HUES64 (cell line): ENCODE measurements around the gene LPIN1.

Experiments used
- H3K27ac ChIP-seq: 2 replicates; pipeline ENCODE4 v1.7.0; 2013; ENCODE audit warnings: low read depth, low read length, inconsistent platforms
- H3K27me3 ChIP-seq: 2 replicates; pipeline ENCODE4 v1.6.1; 2013; ENCODE audit warnings: mild to moderate bottlenecking, low read length; ENCODE audit not compliant: insufficient read depth
- H3K36me3 ChIP-seq: 2 replicates; pipeline ENCODE4 v1.6.1; 2013; ENCODE audit warnings: mild to moderate bottlenecking, low read length; ENCODE audit not compliant: insufficient read depth
- H3K4me1 ChIP-seq: 2 replicates; pipeline ENCODE4 v1.6.1; 2013; ENCODE audit warnings: mild to moderate bottlenecking, low read length, moderate library complexity; ENCODE audit not compliant: insufficient read depth
- H3K4me3 ChIP-seq: 2 replicates; pipeline ENCODE4 v1.5.1; 2013; ENCODE audit warnings: mild to moderate bottlenecking, low read length, moderate library complexity
- H3K9ac ChIP-seq: 2 replicates; pipeline ENCODE4 v1.6.1; 2013; ENCODE audit warnings: mild to moderate bottlenecking, low read depth, low read length
- H3K9me3 ChIP-seq: 2 replicates; pipeline ENCODE4 v1.6.1; 2013; ENCODE audit warnings: low read depth, low read length; ENCODE audit not compliant: insufficient read depth
- WGBS: fragments of 150-250, 120-280 bp; methylation state at CpG from one replicate; pipeline ENCODE4 v1.1.7; 2013; ENCODE audit warnings: missing lambda C conversion rate; 5-methylcytosine and 5-hydroxymethylcytosine counted together

The LPIN1 gene

DNA sequence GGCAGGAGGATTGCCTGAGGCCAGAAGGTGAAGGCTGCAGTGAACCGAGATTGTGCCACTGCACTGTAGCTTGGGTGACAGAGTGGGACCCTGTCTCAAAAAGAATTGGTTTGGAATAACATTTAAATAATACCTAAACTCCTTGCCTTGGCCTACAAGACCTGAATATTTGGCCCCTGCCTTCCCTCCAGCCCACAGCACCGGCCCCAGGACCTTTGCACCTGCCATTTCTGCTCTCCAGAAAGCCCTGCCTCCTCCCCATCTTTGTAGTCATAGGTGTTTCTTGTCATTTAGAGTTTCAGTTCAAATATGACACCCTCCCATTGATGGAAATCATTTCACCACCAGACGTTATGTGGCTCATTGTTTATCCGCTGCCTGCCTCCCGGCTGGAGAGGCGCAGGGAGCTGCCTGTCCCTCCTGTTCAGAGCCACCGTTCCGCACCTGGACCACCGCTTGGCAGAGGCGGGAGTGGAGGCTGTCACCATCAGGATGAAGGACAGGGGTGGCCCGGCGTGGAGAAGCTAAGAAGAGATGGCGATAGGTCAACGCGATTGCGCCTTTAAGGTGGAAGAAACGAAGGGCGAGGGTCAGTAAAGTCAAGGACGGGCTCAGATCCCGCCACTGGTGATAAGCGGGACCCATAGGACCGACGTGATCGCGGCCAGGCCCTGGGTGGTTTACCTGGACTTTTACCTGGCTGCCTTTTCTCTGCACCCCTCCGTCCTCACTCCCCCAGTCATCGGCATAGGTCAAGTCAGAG lies 638 bp upstream of the LPIN1 start:
- no peaks in the 10 kb centered on the region for H3K36me3 ChIP-seq
- H3K4me3 ChIP-seq = peak overlapping the region; percentile 48
- 70% methylated on average over 27 of the region's 27 CpGs for WGBS
- H3K9me3 ChIP-seq = no peaks in the 10 kb centered on the region
- H3K9ac ChIP-seq = no peak overlapping the region
- H3K4me1 ChIP-seq = peaks cover 38% of the 10 kb centered on the region
- peaks cover 13% of the 10 kb centered on the region for H3K27me3 ChIP-seq
- H3K27ac ChIP-seq = no peak overlapping the region; the same call in 1 of the 2 replicates

DNA sequence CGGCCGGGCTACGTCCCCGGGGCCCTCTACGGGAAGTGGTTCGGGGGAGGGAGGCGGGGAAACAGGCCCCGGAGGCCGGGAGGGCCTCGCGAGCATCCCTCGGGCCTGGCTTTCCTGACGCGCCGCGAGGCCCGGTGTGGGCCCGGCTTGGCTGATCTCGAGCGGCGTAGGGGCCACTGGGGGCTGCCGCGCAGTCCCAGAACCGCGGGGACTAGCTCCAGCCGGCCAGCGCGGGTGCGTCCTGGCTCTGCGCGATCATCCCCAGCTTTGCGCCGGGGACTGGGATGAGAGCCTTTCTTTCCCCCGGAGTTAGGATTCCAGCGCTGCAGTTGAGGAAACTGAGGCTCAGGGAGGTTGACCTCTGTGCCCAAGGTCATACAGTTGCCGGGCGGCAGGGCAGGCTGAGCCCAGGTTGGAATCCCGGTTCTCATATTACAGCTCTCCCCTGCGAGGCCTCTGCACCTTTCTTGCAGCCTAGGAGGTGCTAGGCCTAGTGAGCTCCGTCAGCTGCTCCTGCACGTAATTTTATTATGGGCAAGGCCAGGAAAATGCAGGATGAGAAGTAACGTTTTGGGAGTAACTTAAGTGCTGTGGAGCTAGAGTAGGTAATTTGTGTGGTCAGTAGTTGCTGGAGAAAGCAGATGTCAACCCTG lies 501 bp downstream of the LPIN1 start:
- Histone ChIP-seq H3K36me3 (no peaks in the 10 kb centered on the region), H3K4me3 (peak overlapping the region; percentile 64), H3K9ac (peak overlapping the region; percentile 73), H3K27me3 (peaks cover 13% of the 10 kb centered on the region), H3K27ac (peak overlapping the region; percentile 11; the same call in 1 of the 2 replicates), H3K9me3 (no peaks in the 10 kb centered on the region), H3K4me1 (peaks cover 42% of the 10 kb centered on the region)
- WGBS = 1% methylated on average over 42 of the region's 42 CpGs

DNA sequence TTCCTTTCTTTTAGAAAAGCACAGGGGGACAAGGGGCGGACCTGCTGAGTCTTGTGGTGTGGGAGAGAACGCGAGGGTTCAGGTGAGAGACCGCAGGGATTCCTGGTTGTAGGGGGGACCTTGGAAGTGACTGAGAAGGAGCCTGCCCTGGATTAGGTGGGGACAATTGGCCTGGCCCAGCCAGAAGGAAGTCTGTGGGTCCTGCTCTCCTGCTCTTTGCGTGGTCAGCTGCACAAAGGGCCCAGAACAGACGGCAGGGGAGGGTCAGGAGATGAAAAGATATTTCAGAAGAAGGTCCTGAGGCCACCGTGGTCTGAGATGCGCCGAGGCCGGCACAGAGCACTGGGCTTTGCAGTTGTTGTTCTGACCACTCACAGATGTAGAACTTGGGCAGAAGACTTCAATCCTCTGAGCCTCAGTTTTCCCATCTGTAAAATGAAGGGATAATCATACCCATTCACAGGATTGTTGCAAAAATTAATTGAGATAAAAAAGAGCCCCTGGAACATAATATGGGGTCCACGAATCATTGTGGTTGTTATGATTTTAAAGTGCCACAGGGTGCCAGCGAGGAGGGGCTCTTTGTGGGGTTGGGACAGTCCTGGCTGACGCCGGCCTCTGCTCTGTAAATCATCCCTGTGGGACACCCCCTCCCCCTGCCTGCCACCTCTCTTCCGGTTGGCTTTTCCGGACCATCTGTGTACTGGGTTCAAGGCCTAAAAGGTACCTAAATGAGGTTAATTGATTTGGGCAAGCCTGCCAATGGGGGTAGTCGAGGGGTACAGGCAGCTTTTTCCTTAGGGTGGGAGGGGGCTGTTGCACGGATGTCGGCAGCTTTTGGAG lies 1.8 kb downstream of the LPIN1 start:
- H3K9me3 ChIP-seq = no peaks in the 10 kb centered on the region
- H3K36me3 ChIP-seq = no peaks in the 10 kb centered on the region
- H3K27me3 ChIP-seq = peaks cover 13% of the 10 kb centered on the region
- H3K4me3 ChIP-seq = peak overlapping the region; percentile 64; the same call in 1 of the 2 replicates
- peaks cover 43% of the 10 kb centered on the region for H3K4me1 ChIP-seq
- WGBS = 81% methylated on average over 19 of the region's 19 CpGs
- no peak overlapping the region for H3K27ac ChIP-seq
- 0 out of 2 replicates have a peak overlapping the region, but pooled peaks have one; percentile 73 for H3K9ac ChIP-seq

DNA sequence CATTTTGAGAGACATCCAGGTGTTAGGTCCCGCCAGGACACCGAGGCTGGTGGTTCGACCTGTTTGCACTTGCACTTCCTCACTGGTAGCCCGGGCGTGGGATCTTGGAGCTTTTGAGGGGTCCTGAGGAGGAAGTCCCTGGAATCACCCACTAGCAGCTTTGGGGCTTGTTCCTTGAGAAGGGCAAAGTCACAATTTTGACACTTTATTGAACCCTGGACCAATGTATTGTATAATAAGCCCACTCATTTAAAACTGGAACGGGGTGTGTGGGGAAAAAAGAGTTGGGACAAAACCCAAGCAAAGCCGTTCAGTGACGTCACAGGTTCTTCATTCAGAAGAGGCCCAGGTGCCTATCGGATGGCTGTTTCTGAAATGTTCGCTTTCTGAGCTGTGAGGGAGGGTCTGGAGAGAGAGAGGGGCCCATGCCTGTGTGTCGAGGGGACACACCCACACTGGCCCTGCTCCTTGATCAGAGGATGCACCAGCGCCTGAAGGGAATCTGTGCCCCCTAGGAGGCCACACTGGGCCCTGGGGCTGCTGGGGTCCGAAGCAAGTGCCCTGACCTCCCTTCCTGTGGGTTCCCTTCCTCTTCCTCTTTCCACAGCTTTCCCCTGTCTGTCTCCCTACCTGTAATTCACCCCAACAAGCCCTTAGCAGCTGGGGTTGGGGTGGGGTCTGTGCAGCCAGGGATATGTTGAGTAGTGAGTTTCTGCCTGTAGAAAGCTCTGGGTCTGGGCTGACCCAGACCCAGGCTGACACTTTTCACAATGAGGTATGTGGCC lies 2.6 kb downstream of the LPIN1 start:
- H3K4me3 ChIP-seq = no peak overlapping the region

DNA sequence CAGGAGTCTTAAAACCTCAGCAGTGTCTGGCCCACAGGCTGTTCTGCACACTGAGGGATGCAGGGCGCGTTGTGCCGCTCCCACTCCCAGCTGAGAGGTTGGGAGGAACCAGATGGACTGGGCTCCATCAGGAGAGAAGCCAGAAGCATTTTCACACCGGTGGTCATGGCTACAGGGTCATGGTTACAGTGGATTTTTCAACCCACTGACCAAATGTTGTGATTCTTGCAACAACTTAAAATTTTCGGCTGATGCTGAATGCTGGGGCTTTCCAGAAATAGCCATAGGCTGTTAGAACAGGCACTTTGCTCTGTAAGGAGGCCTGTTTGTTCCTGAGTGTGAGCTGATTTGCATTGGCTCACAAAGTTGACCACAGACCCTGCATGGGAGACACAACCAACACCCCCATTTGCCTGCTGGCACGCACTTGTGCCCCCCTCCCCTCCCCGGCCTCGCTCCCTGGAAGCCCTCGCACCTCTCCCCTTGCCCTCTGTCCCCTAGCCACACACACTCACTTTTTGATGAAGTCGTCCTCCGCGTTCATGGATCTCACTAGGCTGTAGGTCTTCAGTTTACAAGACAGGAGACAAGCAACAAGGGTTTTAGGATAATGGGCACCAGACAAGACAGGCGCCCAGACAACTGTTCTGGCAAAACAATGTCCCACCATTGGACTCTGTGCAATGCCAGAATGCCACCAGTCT lies 3.4 kb downstream of the LPIN1 start:
- Histone ChIP-seq H3K36me3 (no peaks in the 10 kb centered on the region), H3K4me1 (peaks cover 40% of the 10 kb centered on the region), H3K9me3 (no peaks in the 10 kb centered on the region), H3K9ac (no peak overlapping the region), H3K27me3 (peaks cover 13% of the 10 kb centered on the region), H3K4me3 (no peak overlapping the region), H3K27ac (no peak overlapping the region)
- WGBS = 79% methylated on average over 13 of the region's 13 CpGs

More for the DNA sequence above, 2.6 kb downstream of the LPIN1 start:
- Histone ChIP-seq H3K9me3 (no peaks in the 10 kb centered on the region), H3K27me3 (peaks cover 13% of the 10 kb centered on the region), H3K27ac (no peak overlapping the region), H3K9ac (no peak overlapping the region), H3K36me3 (no peaks in the 10 kb centered on the region), H3K4me1 (peaks cover 46% of the 10 kb centered on the region)
- 88% methylated on average over 13 of the region's 13 CpGs for WGBS

DNA sequence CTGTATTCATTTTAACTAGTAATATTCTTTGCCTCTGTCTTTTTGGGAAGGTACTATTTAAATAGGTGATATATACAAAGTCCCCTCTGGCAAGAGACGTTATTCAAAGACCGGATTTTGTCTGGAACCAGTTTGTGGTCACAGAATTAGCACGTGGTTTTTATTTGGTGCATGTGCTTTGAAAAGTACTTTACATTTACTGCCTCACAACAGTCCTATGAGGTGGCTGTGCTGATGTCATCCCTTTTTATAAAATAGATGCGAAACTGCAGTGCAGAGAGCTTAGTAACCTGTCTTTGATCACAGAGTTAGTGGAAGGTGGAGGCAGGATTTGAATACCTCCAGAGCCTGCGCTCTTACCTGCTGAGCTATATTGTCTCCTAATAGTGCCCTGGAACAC lies 4.0 kb downstream of the LPIN1 start:
- no peak overlapping the region for H3K4me3 ChIP-seq
- H3K9ac ChIP-seq = no peak overlapping the region
- H3K27ac ChIP-seq = no peak overlapping the region
- H3K27me3 ChIP-seq = peaks cover 13% of the 10 kb centered on the region
- H3K36me3 ChIP-seq = no peaks in the 10 kb centered on the region
- no peaks in the 10 kb centered on the region for H3K9me3 ChIP-seq
- peaks cover 35% of the 10 kb centered on the region for H3K4me1 ChIP-seq
- WGBS = 85% methylated on average over 5 of the region's 5 CpGs

DNA sequence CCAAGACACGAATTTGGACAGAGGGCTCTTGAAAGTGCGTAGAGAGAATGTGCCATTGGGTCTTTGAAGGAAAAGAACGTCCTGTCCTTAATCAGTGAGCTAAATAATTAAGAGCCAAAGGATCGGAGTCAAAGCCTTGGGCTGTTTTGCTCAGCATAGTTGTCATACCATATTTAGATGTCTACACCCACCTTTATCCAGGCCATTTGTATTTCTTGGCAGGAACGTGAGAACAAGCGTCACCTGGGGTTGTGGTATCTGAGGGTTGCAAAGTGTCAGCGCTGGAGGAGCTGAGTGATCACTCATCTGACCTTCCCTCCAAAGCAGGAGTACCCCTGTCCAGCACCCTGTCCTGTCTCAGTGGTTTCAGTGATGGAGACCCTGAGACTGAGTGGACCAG lies 4.5 kb downstream of the LPIN1 start:
- H3K9ac ChIP-seq = no peak overlapping the region

DNA sequence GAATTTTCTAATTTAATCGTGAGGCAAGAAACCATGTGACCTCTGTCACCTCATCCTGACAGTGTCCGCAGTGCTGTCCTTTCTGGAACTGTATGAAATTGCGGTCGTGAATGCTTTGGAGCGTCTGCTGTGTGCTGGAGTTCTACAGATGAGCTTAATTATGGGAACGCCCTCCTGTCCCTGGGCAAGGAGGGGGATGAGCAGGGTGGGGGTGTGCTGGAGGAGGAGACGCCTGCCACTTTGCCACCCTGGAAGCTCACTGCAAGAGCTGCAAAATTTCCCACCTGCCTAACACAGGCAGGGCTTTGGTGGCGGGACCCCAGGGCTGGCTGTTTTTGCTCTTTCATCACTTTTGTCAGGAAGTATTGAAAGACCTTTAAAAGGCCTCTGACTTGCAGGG lies 6.5 kb downstream of the LPIN1 start:
- Histone ChIP-seq H3K9ac (no peak overlapping the region), H3K9me3 (no peaks in the 10 kb centered on the region), H3K27me3 (peaks cover 3% of the 10 kb centered on the region), H3K4me1 (peaks cover 25% of the 10 kb centered on the region), H3K36me3 (no peaks in the 10 kb centered on the region), H3K27ac (no peak overlapping the region), H3K4me3 (no peak overlapping the region)
- WGBS = 88% methylated on average over 8 of the region's 8 CpGs

More for the DNA sequence above, 4.5 kb downstream of the LPIN1 start:
- no peaks in the 10 kb centered on the region for H3K9me3 ChIP-seq
- WGBS = 85% methylated on average over 7 of the region's 7 CpGs
- H3K27ac ChIP-seq = no peak overlapping the region
- H3K36me3 ChIP-seq = no peaks in the 10 kb centered on the region
- peaks cover 33% of the 10 kb centered on the region for H3K4me1 ChIP-seq
- no peak overlapping the region for H3K4me3 ChIP-seq
- peaks cover 13% of the 10 kb centered on the region for H3K27me3 ChIP-seq

DNA sequence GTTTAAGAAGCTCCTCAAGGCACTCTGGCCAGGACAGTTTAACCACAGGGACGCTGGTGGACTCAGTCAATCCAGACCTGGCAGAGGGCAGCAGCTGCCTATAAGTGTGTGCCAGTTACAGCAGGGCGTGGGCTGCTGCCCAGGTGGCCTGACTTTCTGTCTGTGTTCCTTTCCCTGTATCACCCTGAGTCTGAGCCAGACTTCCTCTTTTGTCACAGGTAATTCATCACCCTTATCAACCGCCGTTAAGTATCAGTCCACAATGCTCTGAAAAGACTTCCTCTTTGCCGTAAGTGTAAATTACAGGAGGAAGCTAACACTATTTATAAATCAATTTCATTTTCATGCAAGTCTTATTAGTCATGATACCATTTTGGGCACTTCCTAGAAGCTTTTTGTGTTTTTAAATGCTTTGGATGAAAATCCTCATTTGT lies 7.0 kb downstream of the LPIN1 start:
- Histone ChIP-seq H3K9me3 (peaks cover 3% of the 10 kb centered on the region; the same call in 1 of the 2 replicates), H3K4me1 (peaks cover 21% of the 10 kb centered on the region), H3K4me3 (no peak overlapping the region), H3K27me3 (no peaks in the 10 kb centered on the region), H3K36me3 (no peaks in the 10 kb centered on the region), H3K27ac (no peak overlapping the region), H3K9ac (no peak overlapping the region)
- WGBS = 76% methylated on average over 5 of the region's 5 CpGs
